GM18868 (cell line): ENCODE measurements around the gene RNF13.
"Not testable (repeated sequence)": the region's sequence is repeated elsewhere in the genome, so short reads cannot be mapped to it uniquely, and the experiment has no call there.

Experiments used
- ATAC-seq: cut with Tn5 transposase; IDR thresholded peaks from one replicate; pipeline ENCODE4 v1.9.1; 2021; ENCODE audit warnings: mild to moderate bottlenecking, moderate library complexity; ENCODE audit not compliant: unreplicated experiment

The RNF13 gene

DNA sequence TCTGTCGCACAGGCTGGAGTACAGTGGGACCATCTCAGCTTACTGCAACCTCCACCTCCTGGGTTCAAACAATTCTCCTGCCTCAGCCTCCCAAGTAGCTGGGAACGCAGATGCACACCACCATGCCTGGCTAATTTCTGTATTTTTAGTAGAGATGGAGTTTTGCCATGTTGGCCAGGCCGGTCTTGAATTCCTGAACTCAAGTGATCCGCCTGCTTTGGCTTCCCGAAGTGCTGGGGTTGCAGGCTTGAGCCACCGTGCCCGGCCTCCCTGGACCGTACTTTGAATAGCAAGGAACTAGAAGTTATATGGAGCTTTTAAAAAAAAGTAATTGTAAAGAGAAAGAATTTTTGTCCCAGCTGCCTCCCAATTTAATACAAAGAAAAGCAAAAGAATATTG is 12.3 kb upstream of the RNF13 start:
- ATAC-seq = no peak

DNA sequence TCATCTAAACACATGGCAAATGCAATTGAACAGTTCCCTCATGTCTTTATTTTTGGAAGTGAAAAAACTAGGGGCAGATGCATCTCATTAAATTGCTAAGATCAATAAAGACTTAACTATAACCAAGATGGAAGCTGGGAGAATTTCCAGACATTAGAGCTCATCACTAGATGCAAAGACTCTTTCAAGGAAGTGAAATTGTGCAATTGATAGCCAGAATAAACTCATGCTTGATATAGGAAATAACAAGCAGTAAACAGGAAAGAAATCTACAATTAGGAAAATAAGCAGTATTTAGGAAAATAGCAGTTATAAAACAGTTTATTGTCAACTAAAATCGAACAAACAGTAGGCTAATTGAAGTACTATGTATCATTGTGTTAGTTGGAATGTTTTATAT is 11.8 kb upstream of the RNF13 start:
- ATAC-seq = no peak

DNA sequence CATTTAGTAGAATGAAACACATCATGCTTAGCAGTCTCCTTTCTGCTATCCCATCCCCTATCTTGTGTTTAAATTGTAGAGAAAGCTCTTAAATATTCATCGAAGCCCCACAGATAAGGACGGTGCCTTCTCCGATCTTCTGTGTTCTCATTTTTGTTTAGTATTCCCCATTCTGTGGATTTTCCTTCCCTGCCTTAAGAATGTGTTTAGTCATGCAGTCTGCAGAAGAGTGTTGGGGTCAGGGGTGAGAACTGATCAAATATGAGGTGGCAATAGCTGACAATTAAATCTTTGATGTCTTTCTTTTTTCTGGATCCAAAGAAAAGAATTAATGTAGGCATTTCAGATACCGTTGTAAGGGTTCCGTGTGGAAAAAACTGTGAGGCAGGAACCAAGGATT is 11.4 kb upstream of the RNF13 start:
- ATAC-seq = no peak

DNA sequence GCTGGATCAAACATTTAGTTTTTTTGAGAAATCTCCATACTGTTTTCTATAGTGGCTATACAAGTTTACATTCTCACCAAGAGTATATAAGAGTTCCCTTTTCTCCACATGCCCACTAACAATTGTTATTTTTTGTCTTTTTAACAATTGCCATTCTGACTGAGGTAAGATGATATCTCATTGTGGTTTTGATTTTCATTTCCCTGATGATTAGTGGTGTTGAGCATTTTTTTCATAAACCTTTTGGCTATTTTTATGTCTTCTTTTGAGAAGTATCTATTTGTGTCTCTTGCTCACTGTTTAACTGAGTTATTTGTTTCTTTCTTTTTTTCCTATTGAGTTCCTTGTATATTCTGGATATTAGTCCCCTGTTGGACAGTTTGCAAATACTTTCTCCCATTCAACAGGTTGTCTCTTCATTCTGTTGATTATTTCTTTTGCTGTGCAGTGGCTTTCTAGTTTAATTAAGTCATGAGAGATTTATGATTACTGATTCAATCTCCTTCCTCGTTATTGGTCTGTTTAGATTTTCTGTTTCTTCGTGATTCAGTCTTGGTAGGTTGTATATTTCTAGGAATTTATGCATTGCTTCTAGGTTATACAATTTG is 6.7 kb upstream of the RNF13 start:
- no peak for ATAC-seq

DNA sequence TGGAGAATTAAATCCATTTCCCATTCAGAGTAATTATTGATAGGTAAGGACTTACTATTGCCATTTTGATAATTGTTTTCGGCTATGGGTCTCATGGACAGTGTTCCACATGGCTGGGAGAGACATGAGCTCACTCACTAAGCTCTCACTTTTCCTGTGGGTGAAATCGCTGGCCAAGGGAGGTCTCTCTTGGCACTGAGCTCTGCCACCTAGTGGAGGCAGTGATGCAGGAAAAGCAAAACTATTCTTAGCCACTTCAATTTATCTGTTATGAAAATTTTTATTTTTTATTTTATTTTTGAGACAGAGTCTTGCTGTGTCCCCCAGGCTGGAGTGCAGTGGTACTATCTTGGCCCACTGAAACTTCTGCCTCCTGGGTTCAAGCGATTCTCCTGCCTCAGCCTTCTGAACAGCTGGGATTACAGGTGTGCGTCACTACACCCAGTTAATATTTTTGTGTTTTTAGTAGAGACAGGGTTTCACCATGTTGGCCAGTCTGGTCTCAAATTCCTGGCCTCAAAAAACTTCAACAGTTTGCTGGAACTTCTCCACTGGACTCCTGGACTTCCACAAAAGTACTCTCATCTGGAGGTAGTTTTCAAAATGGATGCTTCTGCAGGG is 4.7 kb upstream of the RNF13 start:
- peak; percentile 27 for ATAC-seq

DNA sequence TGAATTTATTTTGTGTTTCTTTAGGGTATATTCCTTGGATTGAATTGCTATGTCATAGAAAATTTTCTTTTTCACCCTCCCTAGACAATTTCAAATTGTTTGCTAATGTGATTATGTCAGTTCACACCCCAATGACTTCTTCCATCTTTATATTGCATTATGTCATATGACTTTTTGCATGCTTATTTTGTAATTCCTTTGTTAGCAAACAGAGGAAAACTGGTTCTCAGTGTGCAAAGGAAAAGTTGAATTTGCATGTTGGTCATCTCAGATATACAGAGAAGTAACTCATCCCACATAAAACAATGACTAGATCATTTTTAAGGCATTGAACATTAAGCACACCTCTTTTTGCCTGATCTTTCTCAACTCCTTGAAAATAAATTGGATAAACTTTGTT is 3.3 kb upstream of the RNF13 start:
- ATAC-seq = no peak

DNA sequence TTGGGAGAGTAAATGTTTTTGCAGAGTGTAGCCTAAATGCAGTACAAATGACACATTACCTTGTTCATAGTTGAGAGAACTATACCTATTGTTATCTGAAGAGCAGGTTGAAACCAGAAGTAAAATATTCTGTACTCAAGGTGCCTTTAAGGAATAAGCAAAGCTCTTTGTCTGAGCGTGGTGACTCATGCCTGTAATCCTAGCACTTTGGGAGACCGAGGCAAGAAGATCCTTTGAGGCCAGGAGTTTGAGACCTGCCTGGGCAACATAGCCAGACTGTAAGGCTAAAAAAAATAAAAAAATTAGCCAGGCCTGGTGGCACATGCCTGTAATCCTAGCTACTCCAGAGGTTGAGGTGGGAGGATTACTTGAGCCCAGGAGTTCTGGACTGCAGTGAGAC is 2.2 kb upstream of the RNF13 start:
- no peak for ATAC-seq

DNA sequence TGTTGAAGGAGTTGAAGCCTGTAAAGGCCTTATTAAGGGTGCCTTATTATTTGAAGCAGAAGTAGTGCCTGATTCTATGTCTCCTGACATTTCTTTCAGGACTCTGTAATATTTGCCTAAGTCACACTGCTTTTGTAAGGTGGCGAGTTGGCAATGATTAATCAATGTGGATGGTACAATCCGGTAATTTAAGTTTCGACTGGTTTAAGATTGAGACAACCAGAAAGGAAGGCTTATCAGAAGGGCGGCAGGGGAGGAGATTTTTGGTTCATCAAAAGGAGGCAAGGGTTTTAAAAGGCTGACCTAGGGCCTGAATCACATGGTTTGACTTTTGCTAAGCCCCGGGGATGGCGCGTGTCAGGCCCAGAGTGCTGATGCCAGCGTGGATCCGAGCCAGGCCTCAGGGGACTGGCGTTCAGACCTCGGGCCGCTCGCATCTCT is 830 bp upstream of the RNF13 start:
- no peak for ATAC-seq

DNA sequence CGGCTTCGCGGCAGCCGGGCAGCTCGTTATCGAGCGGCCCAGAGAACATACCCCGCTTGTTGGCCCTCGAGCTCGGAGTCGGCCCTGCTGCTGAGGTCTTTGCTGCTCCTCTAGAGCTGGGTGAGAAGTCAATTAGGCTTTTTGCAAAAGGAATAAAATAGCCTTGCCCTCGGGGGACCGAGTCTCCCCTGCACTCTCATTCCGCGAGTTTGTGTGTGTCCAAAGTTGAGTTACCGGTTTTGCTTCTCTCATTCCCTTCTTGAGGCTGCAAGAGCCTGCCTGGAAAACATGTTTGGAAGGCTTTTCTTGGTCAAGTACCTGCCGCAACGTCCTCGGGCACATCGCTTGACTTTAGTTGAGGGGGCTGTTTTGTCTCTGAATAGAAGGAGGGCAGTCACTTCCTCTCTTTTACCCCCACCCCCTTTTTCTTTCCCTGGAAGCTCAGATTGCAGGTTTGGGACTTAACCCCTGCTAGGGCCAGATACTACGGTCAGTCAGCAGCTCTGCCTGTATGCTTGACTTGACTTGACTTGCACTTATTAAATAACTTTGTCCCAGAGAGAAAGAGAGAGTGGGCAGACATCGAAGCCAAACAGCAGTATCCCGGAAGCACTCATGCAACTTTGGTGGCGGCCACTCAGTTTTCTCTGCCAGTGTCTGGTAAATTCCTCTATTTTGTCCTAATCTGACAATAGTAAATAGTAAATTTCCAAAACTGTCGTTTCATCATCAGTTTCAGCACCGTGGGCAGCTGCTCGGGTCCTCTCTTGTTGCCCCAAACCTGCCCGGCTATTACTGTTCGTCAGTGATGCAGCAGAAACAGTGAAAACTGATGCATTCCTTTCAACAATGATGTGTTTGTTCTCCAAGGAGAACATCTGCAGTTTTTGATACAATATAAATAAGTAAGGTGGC is 609 bp downstream of the RNF13 start:
- peak; percentile 20 for ATAC-seq

DNA sequence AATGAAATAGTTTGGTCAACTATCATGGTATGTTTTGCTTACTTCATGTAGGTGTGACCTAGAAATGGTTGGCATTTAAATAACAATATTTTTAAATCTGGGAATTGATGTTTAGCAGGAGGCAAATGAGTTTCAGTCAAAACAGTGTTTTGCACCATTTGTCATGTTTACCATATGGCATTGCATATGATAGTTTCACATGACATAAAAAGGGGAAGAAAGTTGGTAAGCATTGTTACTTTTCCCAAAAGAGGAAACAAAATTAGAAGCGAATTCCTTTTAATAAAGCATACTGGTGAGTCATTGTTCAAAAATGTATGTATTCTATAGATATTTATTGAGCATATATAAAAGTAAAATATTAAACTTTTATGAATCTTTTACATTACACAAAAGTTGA is 2.3 kb downstream of the RNF13 start:
- no peak for ATAC-seq

DNA sequence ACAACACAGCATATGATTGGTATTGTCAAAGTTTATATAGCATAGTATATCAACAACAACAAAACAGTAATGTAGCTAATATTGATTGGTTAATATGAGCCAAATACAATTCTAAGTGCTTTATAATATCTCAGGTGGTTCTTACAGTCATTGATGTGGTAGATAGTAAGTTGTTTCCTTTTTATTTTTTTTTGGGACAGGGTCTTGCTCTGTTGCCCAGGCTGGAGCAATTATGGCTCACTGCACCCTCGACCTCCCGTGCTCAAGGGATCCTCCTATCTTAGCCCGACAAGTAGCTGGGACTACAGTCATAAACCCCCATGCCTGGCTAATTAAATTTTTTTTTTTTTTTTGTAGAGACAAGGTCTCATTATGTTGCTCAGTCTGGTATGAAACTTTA is 2.7 kb downstream of the RNF13 start:
- ATAC-seq = no peak

DNA sequence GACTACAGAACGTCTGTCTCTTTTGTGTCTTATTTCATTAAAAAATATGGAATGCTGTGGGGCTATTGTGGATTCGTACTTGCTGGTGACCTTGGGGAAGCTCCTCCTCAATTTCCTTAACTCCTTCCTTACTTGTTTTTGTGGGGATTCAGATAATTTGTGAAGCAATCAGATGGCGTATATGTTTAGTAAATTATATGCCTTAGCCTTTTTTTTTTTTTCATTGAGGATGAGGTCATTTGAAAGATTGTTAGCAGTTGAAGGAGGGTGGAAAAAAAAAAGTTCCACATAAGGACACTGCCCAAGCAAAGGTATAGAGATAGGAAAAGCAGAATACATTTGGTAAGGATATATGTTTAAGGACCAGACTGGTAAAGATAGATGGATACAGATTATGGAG is 3.3 kb downstream of the RNF13 start:
- ATAC-seq = no peak

DNA sequence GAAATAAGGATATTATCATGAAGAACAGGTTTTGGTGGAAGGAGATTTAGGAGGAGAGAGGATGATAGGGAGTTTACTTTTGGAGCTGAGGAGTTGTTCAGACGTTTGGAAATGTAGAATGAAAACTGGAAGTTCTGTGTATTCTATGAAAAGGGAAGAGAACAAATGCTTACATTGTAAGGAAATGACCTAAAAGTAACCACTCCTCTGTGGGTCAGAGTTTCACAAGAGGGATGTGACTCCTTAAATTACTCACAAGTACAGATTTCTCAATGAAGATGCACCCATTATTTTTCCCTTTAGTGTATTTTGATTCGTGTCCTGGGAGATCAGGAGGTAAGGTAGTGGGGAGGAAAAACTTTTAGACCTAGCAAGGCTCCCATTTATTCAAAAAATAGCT is 4.0 kb downstream of the RNF13 start:
- no peak for ATAC-seq

DNA sequence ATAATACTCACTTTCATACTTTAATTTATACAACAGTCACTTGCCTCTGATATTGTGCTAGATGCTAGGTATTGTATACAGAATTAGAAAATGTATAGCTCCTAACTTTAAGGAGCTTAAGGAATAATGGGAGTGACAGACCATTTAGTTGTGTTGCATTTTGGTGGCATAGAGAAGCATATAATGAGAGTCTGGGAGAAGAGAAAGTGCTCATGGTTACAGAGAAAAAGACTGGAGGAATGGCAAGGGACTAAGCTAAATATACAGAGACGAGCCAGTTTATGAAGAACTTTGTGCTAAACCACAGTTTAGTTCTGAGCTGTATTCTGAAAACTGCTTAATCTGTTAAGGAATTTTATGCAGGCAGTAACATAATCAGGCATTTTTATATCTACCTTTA is 6.4 kb downstream of the RNF13 start:
- ATAC-seq = no peak

DNA sequence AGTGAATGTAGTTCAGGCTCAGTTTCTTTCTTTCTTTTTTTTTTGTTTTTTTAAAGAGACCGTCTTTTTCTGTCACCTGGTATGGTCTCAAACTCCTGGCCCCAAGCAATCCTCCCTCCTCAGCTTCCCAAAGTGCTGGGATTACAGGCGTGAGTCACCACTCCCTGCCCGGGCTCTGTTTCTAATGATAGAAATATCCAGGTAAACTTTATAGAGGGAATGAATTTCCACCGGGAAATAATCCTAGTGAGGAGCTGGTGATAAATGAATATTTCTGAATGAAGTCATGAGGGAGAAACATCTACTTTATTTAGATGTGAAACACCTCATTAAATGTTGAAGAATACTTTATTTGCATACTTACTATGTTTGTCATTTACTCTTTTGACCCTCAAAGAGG is 7.2 kb downstream of the RNF13 start:
- ATAC-seq = no peak

DNA sequence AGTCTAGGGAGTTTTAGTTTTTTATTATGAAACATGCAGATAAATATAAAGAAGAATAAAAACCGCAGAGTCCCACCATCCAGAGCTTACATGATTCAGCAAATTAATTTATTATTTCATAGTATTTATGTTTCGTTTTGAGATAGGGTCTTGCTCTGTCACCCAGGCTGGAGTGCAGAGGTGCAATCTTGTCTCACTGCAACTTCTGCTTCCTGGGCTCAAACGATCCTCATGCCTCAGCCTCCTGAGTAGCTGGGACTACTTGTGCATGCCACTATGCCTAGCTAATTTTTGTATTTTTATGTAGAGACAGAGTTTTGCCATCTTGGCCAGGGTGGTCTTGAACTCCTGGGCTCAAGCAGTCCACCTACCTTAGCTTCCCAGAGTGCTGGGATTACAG is 13.6 kb downstream of the RNF13 start:
- ATAC-seq = no peak

DNA sequence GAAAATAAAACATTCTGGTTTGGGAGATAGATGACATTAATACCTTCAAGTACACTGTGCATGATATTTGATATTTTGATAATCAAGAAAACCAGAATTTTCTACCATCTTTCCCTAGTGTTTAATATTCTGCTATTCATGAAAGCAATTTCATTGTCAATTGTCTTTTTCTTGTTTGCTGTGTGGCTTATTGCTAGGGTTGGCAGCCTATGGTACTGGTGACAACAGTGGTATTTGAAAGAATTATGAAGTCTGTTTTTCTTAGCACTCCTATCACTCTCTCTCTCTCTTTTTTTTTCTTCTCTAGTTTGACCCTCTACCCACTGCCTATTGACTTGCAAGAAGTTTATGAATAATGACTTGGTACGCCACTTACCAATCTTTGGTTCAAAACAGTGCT is 15.4 kb downstream of the RNF13 start:
- no peak for ATAC-seq

DNA sequence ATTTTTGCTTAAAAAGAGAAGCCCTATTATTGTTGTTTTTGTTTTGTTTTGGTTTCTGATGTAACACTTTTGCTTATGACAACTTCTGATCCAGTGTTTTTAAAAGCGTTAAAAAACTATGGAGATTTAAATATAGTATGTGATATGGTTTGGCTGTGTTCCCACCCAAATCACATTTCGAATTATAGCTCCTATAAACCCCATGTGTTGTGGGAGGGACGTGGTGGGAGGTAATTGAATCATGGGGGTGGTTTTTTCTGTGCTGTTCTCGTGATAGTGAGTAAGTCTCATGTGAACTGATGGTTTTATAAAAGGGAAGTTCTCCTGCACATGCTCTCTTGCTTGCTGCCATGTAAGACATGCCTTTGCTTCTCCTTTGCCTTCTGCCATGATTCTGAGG is 16.6 kb downstream of the RNF13 start:
- not testable (repeated sequence) for ATAC-seq

DNA sequence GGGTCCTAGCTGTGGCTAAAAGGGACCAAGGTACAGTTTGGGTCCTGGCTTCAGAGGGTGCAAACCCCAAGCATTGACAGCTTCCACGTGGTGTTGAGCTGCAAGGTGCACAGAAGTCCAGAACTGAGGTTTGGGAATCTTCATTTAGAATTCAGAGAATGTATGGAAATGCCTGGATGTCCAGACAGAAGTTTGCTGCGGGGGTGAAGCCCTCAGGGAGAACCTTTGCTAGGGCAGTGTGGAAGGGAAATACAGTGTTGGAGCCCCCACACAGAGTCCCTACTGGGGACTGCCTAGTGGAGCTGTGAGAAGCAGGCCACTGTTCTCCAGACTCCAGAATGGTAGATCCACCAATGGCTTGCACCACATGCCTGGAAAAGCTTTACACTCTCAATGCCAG is 17.9 kb downstream of the RNF13 start:
- no peak for ATAC-seq

DNA sequence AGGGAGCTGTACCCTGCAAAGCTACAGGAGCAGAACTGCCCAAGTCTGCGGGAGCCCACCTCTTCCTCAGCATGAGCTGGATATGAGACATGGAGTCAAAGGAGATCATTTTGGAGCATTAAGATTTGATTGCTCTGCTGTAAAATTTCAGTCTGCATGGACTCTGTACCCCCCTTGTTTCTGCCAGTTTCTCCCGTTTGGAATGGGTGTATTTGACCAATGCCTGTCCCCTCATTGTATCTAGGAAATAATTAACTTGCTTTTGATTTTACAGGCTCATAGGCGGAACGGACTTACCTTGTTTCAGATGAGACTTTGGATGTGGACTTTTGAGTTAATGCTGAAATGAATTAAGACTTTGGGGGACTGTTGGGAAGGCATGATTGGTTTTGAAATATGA is 18.3 kb downstream of the RNF13 start:
- ATAC-seq = no peak

DNA sequence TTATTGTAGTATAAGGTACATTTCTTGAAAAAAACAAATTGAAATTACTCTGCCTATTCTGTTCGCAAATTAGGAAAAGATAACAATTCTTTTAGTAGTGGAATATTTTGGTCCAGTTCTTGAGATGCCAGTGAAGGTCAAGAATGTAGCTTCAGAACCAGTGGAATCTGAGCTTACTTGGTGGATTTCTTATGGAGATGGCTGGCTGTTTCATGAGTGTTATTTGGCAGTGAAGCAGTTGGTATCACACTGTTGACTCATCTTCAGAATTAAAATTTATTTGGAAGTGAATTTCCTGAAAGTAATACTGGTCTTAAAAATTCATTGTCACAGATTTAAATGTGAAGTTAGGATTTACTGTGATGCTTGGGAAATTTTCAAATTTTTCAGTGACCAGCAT is 19.1 kb downstream of the RNF13 start:
- ATAC-seq = no peak

DNA sequence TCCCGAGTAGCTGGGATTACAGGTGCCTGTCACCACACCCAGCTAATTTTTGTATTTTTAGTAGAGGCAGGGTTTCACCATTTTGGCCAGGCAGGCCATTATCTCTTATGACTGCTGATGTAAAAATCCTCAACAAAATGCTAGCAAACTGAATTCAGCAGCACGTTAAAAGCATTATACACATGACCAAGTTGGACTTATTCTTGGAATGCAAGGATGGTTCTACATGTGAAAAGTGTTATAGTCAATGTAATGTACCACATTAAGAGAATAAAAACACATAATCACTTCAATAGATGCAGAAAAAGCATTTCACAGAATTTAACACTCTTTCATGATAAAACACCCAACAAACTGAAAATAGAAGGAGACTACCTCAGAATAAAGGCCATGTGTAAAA is 20.2 kb downstream of the RNF13 start:
- ATAC-seq = no peak
